GM18520 (cell line): ENCODE measurements around the gene TAS2R60.

Experiments used
- ATAC-seq: cut with Tn5 transposase; IDR thresholded peaks from one replicate; pipeline ENCODE4 v1.9.1; 2021; ENCODE audit not compliant: unreplicated experiment

The TAS2R60 gene

DNA sequence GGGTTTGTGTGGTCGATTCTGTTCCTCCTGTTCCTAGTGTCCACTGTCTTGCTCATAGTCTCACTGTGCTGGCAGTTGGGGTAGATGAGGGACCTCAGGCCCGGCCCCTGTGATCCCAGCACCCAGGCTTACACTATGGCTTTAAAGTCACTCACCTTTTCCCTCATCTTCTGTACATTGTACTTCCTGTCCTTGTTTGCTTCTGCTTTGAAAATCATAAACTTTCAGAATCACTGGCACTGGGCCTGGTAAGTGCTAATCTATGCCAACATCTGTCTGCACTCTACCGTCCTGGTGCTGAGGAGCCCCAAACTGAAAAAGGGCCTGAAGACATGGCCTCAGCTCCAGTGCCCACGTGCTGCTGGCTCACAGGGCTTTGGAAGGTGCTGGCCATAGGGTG is 5.7 kb upstream of the TAS2R60 start:
- ATAC-seq: no peak

DNA sequence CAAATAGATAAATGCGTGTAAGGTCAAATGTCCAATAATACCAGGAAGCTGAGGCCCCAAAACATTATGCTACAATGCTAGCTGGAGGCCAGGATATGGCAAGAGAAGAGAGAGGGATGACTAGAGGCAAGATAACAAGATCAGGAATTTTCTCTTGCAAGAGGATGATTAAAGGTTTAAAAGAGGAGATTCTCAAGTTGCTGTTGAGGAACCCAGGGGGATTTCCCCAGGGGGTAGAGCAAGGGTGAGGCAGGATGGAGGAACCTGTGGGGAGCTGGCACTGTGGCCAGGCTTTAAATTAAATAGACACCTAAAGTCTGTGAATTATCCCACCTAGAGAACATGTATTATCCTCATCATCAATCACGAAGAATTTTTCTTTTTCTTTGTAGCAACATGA is 3.4 kb upstream of the TAS2R60 start:
- ATAC-seq: no peak

DNA sequence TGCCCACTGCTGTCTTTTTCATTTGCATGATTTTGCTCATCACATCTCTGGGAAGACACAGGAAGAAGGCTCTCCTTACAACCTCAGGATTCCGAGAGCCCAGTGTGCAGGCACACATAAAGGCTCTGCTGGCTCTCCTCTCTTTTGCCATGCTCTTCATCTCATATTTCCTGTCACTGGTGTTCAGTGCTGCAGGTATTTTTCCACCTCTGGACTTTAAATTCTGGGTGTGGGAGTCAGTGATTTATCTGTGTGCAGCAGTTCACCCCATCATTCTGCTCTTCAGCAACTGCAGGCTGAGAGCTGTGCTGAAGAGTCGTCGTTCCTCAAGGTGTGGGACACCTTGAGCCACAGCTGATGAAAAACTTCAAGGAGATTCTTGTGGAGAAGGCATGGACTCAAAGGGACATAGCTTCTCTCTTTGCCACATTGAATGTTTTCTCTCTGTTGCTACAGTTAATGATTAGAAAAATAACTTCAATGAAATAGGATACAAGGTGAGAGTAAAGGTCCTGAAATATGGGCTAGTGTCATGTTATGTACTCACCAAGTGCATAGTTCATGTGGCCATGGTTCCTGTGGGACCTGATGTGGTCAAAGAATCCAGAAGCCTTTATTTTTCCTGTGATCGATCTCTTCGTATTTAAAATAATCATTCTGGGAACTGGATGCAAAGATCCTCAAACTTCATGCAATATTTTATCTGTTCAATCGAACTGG is 970 bp downstream of the TAS2R60 start:
- no peak for ATAC-seq

DNA sequence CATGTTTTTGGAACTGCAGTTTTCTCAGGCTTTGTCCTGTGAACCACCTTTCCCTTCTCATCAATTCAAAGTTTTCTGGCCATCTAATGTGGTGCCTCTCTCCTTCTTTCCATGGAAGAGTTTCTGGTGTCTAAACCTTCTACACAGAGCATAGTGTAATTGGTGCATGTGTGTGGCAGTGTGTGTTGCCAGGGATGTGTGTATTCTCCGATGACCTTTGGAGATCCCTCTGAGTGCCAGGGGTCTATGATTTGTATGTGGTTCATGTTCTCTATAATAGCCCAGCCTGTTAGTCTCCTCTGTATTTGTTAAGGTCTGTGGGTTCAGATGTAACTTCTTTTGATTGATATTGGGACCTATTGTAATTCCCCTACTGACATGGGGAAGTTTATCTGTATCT is 1.5 kb downstream of the TAS2R60 start:
- ATAC-seq: no peak

DNA sequence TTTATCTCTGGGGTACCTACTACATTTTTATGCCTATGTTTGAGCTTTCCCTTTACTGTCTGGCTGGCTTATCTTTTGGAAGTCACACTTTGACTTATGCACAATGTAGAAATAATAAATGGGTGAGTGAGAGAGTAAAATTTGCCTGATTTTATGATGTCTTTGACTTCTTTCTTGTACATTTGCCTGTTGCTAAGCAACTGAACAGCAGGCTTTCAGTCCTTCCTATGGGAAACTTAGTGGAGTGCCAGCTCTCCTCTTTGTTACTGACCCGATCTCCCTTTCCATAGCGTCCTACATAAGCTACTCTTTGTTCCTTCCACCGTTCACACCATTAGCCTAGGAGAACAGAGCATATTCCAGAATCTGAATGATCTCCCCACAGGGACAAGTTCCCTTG is 4.2 kb downstream of the TAS2R60 start:
- no peak for ATAC-seq

DNA sequence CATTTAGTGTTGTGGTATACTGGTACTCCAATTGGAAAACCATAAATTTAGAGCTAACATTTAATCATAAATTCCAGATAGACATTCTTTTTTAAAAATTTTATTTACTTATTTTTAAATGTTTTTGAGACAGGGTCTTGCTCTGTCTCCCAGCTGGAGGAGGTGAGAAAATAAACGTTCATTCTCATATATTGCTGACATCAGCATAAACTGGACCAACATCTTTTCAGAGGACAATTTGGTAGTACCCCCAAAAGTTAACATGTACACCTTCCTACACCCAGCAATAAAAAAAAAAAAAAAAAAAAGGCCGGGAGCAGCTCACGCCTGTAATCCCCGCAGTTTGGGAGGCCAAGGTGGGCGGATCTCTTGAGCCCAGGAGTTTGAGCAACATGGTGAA is 5.2 kb downstream of the TAS2R60 start:
- no peak for ATAC-seq

DNA sequence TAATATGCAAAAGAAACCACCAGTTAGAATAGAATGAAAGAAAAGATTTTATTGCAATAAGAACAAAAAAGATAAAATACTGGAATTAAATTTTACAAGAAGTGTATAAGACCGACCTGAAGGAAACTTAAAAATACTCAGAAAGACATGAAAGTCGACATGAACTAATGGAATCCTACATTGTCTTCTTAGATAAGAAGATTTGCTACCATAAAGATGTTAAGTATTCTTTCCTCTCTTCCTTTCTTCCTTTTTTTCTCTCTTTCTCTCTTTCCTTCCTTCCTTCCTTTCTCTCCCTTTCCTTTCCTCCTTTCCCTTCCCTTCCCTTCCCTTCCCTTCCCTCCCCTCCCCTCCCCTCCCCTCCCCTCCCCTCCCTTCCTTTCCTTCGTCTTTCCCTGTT is 6.5 kb downstream of the TAS2R60 start:
- ATAC-seq: no peak

DNA sequence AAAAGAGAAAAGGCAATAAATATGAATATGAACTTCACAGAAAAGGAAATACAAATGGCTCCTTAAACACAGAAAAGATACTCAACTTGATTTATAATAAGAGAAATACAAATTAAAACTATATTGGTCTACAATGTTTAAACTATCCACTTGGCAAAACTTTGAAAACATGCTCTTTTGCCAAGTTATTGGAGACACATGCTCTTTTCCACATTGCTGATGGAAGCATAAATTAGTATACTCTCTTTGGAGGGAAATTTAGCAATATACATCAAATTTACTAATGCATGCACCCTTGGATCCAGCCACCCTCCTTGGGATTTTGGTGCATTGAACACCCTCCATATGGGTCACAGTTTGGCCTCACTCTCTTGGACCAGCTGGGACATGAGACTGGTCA is 7.9 kb downstream of the TAS2R60 start:
- no peak for ATAC-seq

DNA sequence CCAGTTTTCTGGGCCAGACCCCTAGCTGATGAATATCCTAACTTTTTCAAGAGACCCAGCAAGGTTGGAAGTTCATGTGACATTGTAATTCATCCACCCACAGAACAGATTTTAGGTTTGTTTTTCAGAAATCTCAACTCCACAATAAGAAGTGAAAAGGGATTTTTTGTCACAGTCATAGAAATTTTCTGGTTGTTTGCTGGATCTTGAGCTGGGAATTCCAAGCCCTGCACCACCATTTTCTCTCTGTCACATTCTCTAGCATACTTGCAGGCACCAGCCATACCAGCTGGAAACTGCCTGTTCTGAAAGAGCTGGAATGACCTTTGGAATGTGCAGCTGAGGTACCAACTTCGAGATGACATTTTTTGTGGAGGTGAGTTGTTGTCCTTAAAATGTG is 8.5 kb downstream of the TAS2R60 start:
- no peak for ATAC-seq

DNA sequence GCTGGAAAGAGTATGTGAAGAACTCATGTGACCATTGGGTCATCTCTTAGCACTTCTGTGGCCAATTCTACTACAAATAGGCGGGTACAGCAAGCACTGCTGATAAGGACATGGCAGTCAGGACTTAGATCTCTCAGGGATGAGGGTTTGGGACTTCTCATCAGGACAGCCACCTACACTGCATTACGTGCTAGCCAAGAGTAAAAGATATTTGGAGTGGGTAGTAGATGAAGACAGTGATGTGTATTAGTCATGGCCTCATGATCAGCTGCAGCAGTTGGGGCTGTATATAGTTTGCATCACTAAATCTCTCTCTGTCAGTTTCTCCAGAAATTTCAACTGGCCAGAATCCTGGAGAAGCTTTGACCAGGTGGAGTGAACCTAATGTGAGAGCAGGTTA is 9.2 kb downstream of the TAS2R60 start:
- ATAC-seq: no peak

DNA sequence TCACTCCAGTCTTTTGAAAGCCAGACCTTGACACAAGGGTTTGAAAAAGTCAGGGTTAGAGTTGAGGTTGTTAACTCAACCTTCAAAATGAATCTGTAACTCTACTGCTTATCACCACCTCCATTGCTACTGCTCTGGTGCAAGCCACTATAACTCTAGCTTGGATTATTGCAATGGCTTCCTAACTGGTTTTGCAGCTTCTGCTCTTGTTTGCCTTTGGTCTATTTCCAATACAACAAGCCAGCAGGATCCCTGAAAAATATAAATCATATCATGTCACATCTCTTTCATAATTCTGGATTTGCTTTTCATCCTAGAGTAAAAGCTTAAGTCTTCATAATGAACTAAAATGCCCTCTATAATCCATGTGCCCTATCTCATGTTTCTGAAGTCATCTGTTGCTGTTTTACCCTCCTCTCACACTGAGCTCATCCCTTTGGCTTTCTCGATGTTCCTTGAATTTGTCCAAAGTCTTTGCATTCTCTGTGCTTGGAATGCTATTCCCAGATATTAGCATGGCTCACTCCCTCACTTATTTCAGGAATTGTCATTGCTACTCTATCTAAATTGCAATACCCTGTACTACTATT is 10.9 kb downstream of the TAS2R60 start:
- ATAC-seq: no peak

DNA sequence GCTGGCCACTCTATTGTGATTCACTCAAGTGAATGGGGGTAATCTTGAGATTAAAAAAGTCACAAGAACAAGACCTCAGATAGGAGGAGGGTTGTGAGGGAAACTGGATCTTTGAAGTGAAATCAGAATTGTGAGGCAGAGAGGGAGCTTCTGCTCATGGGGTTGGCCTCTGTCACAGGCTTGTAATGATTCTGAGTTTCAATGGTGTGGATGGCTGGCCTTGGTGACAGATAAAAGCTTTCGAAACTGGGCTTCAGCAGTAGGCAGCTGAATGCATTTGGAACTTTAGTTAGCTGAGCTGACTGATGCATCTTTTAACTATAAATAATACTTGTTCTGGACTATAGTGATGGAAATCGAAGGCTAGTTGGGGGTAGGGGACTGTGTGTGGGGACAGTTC is 12.2 kb downstream of the TAS2R60 start:
- no peak for ATAC-seq

DNA sequence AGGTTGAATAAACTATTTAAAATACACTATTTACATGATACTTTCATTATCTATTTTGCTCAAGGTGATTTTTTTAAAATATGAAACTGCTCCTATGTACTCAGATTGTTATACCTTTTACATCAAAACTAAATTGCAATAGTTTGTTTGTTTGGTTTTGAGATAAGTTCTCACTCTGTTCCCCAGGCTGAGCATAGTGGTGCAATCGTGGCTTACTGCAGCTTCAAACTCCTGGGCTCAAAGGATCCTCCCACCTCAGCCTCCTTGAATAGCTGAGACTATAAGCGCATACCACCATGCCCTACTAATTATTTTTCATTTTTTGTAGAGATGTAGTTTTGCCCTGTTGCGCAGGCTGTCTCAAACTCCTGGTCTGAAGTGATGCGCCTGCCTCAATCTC is 12.7 kb downstream of the TAS2R60 start:
- ATAC-seq: no peak

DNA sequence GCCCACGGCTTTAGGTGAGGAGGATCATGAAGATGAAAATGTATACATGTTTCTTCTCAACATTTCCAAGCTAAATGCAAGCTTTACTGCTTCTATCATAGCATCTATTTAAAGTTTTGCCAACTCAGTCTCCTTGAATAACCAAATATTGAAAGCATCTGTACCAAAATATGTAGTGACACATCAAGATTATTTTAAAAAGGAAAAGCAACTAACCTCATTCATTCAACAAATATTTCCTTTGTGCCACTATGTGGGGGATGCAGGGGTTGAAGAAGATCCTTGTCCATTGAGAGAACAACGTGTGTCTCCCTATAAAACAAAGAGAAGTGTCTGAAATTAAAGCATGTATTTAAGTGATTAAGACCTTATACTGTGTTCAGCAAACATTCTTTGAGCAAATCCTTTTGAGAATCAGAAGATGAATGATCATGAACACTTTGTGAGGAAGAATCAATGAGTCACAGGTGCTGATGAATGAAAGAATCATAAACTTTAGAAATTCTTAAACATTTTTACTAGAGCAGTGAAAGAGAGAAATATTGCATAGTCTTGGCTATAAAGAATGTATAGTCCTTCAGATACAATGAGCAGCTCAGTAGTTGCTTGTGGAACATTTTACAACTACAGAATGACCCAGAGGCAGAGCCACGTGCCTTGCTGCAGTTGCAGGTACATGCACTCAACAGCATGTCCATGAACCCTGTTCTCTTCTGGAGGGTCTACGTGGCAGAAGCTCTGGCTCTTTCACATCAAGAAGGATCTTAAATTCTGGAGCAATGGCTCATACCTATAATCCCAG is 13.9 kb downstream of the TAS2R60 start:
- ATAC-seq: no peak

DNA sequence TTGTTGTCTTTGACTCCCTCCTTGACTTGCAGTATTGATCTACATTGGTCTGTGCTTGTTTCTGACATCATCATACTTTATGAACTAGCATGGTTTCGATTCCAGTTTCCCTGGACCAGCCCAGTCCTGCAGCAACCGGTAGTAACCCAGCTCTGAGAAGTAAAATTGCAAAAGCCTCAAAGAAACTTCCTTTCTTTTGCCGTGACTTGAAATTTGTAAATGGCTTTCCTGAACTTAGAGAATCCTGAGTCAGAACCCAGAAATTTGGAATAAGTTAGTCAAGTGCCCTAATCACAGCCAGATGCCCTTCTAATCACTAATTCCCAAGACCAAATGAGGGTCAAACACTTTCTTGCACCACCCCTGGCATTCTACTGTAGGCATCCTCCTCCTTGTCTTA is 15.0 kb downstream of the TAS2R60 start:
- no peak for ATAC-seq

DNA sequence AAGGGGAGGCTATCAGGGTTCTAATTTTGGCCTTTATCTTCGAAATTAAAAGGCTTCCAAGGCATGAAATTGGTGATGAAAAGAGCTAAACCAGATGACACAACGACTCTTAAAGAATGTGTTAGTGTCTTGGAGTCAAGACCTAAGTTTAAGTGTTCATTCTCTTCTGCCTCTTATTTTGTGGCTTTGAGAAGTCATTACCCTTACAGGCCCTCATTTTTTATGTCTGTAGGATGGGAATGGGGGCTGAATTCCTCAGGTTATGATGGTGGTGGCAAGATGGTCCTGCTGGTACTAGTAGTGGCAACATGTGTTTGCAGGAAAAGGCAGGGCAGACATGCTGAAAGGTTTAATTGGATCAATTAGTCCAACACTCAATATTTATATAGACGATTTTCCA is 15.4 kb downstream of the TAS2R60 start:
- ATAC-seq: no peak

DNA sequence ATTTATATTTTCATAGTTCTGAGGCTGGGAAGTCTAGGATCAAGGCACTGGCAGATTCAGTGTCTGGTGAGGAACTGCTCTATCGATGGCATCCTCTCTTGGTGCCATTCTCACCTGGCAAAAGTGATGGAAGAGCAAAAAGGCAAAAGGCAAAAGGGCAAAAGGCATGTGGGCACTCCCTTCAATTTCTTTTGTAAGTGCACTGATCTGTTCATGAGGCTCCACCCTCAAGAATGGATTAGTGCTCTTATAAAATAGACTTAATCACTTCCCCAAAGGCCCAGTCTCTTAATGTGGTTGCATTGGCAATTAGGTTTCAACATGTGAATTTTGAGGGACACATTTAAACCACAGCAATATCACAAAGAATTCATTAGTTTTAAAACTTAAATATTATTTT is 16.1 kb downstream of the TAS2R60 start:
- no peak for ATAC-seq

DNA sequence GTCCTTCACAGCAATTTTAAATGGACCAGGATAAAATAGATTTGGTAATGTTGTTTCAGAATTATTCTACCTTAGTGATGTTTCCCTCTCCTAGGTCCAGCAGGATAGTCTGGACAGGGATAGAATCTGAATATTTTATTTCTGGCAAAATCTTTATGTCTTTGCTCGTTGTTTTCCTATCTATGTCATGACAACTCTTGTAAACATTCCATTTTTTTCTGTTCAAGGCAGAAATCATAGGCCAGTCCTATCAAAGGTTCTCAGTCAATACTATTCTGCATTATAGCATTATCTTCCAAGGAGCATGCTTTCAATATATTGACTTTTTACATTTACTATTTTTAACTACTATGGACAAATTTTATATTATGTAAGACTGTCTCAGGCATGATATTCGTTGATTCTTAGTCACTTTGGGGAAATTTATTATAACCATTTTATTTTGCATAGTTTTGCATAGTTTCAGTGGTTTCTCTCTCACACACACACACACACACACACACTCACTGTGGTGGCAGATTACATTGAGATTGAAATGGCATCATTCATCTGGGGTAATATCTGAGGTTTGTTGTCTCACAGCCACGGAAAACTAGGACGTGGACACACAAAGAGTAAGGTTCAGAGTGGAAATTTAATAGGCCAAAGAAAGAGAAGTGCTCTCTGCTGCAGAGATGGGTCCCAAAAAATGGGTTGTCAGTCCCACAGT is 17.2 kb downstream of the TAS2R60 start:
- no peak for ATAC-seq

DNA sequence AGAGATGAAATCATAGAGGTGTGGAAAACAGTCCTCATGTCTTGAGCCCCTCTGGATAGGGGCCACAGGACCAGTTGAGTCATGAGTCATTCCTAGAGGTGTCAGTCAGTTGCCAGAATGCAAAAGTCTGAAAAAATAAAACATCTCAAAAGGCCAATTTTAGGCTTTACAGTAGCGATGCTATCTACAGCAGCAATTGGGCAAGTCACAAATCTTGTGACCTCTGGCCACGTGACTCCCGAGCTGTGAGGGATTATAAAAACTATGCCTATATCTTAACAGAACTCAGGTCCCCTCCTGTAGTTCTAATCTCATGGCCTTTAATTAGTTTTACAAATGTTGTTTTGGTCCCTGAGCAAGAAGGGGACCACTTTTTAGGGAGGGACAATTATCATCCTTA is 18.8 kb downstream of the TAS2R60 start:
- no peak for ATAC-seq

DNA sequence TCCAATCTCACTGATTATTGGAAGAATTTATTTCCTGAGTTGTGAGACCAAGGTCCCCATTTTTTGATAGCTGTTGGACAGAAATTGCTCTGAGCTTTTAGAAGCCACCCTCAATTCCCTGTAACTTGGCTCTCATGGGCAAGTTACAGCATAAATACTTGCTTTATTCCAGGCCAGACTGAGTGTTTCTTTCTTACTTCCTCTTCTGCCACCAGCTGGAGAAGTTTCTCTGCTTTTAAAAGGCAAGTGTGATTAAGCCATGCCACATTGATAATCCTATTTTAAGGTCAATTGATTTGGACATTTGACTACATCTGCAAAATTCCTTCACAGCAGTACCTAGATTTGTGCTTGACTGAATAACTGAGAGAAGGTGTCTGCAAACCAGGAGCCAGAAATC is 20.3 kb downstream of the TAS2R60 start:
- ATAC-seq: no peak

DNA sequence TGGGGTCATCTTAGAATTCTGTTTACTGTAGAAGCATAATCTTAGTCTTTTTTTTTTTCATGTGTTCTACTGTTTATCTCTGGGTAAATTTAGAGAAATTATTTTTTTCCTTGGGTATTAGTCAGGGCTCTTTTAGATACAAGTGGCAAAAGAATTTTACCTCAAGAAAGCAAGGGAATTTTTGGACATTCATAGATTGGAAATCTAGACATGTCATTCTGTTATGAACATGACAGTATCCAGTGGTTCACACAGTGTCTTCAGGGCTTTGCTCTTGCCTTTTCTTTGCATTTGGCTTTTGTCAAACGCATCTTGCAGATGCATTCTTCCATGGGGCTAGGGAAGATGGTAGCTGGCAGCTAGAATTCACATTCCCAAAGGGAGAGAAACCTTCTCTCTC is 20.7 kb downstream of the TAS2R60 start:
- no peak for ATAC-seq

DNA sequence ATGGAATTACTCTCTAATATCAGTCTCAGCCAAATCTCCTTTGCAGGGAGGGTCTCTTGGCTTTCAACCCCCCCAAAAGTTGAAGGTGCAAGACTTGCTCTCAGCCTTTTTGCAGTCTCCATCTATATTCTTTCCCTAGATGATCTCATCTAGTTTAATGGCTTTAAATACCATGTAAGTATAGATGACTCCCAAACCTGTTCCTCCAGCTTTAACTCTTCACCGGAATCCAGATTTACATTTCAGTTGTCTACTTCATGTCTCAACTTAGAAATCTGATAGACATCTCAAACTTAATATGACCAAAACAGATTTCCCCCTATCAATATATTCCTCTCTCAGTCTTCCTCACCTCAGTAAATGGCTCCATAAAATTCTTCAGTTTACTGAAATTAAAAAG is 24.5 kb downstream of the TAS2R60 start:
- ATAC-seq: no peak
